B cell (primary cell): ENCODE results near the gene ELMO1. TPM values are rescaled to one million over a fixed set of nuclear protein-coding genes. Genes with fewer than 3 reads are reported as not detected.

Experiments used
- ATAC-seq: fragments of 200-7000 bp; cut with Tn5 transposase; one replicate; pipeline ENCODE4 v1.10.0; 2021; ENCODE audit warnings: low read depth, mild to moderate bottlenecking, moderate number of reproducible peaks, moderate library complexity
- CTCF ChIA-PET: fragments of 350-600 bp; sonication (Branson Sonifier 250); formaldehyde crosslinking; loops from one replicate; lab custom pipeline; 2021; ENCODE audit warnings: antibody characterized with exemption, inconsistent platforms; lab: Charles Lee
- POLR2A ChIA-PET: fragments of 350-600 bp; sonication (Branson Sonifier 250); formaldehyde crosslinking; loops from one replicate; lab custom pipeline; 2021; ENCODE audit warnings: antibody characterized with exemption; lab: Charles Lee
- DNase-seq: peaks from one replicate; pipeline ENCODE4 v3.0.0; 2013
- H2AFZ ChIP-seq: 2 replicates; pipeline ENCODE4 v1.6.1; 2012; ENCODE audit warnings: mild to moderate bottlenecking, low read depth, low read length; ENCODE audit not compliant: insufficient read depth, poor library complexity, severe bottlenecking
- H3K27ac ChIP-seq, 2 donors: 1 replicate in 1 of 2; 2 replicates in 1 of 2; pipeline ENCODE4 v1.5.1; 2012 to 2013; ENCODE audit warnings: low read length in 2 of 2, mild to moderate bottlenecking in 2 of 2, moderate library complexity in 1 of 2
- H3K27me3 ChIP-seq, 4 experiments: fragments of 200-600 bp in 1 of 4; sonication (generic) in 1 of 4; replicated peaks in 1 of 4; 1 replicate in 2 of 4; 2 replicates in 2 of 4; pipeline versions ENCODE4 v1.6.1 to v1.7.0; 2013 to 2016; ENCODE audit warnings: low read length in 3 of 4, mild to moderate bottlenecking in 2 of 4, mixed read lengths in 1 of 4, moderate library complexity in 1 of 4; ENCODE audit not compliant: insufficient read depth in 4 of 4, control insufficient read depth in 3 of 4; ENCODE audit errors: control extremely low read depth in 1 of 4
- H3K36me3 ChIP-seq, 2 experiments: replicated peaks in 1 of 2; 1 replicate in 1 of 2; 2 replicates in 1 of 2; pipeline versions ENCODE4 v1.6.1 to v1.7.1; 2013; ENCODE audit warnings: low read length in 1 of 2; ENCODE audit not compliant: insufficient read depth in 2 of 2, control insufficient read depth in 1 of 2; ENCODE audit errors: control extremely low read depth in 1 of 2, extremely low read depth in 1 of 2
- H3K4me1 ChIP-seq, 2 donors: fragments of 200-600 bp in 1 of 2; sonication (generic) in 1 of 2; 1 replicate in 1 of 2; 2 replicates in 1 of 2; pipeline versions ENCODE4 v1.5.1 to v1.6.1; 2013 to 2017; ENCODE audit warnings: low read length in 2 of 2; ENCODE audit not compliant: control insufficient read depth in 2 of 2, insufficient read depth in 2 of 2
- H3K4me2 ChIP-seq: replicated peaks from 2 replicates; pipeline ENCODE3; 2012; ENCODE audit warnings: mild to moderate bottlenecking, low read depth, low read length; ENCODE audit not compliant: poor library complexity, severe bottlenecking
- H3K4me3 ChIP-seq, 5 experiments: fragments of 200-600 bp in 1 of 5; sonication (generic) in 1 of 5; 1 replicate in 3 of 5; 2 replicates in 2 of 5; pipeline versions ENCODE4 v1.5.1 to v1.7.0; 2011 to 2016; ENCODE audit warnings: low read length in 4 of 5, mild to moderate bottlenecking in 4 of 5, low read depth in 2 of 5, control low read depth in 1 of 5, moderate library complexity in 1 of 5; ENCODE audit not compliant: insufficient read depth in 1 of 5; ENCODE audit errors: control extremely low read depth in 1 of 5, extremely low read depth in 1 of 5
- H3K79me2 ChIP-seq: fragments of 200-600 bp; sonication (generic); one replicate; pipeline ENCODE4 v1.6.0; 2016; ENCODE audit warnings: low read length; ENCODE audit not compliant: control insufficient read depth, insufficient read depth
- H3K9ac ChIP-seq: fragments of 200-600 bp; sonication (generic); 2 replicates; pipeline ENCODE4 v1.6.1; 2017; ENCODE audit warnings: mild to moderate bottlenecking, low read length, moderate library complexity
- H3K9me3 ChIP-seq, 3 donors: one replicate each; pipeline versions ENCODE4 v1.6.1 to v1.7.1; 2013; ENCODE audit warnings: low read length in 2 of 3; ENCODE audit not compliant: control insufficient read depth in 2 of 3, insufficient read depth in 1 of 3; ENCODE audit errors: control extremely low read depth in 1 of 3
- H4K20me1 ChIP-seq: 2 replicates; pipeline ENCODE4 v1.6.0; 2012; ENCODE audit warnings: mild to moderate bottlenecking, low read length; ENCODE audit not compliant: insufficient read depth, control insufficient read depth, poor library complexity, severe bottlenecking
- H3K27ac Mint-ChIP-seq: one replicate; pipeline ENCODE4 v1.8.0; 2021; ENCODE audit warnings: mixed read lengths
- H3K27me3 Mint-ChIP-seq: one replicate; pipeline ENCODE4 v1.8.0; 2021; ENCODE audit warnings: mixed read lengths
- H3K4me1 Mint-ChIP-seq: one replicate; pipeline ENCODE4 v1.8.0; 2021; ENCODE audit warnings: mixed read lengths
- H3K4me3 Mint-ChIP-seq: one replicate; pipeline ENCODE4 v1.8.0; 2021; ENCODE audit warnings: mixed read lengths
- H3K9me3 Mint-ChIP-seq: one replicate; pipeline ENCODE4 v1.8.0; 2022; ENCODE audit warnings: mixed read lengths; ENCODE audit not compliant: insufficient read depth
- CTCF ChIP-seq: fragments of 200-600 bp; IDR thresholded peaks from one replicate; pipeline ENCODE4 v1.8.0; 2022; ENCODE audit warnings: antibody characterized with exemption, mild to moderate bottlenecking
- EZH2 ChIP-seq: IDR thresholded peaks from 2 replicates; pipeline ENCODE4 v1.6.1; 2012; ENCODE audit warnings: borderline replicate concordance, low read depth, mild to moderate bottlenecking, moderate library complexity, low read length; ENCODE audit not compliant: insufficient read depth, poor library complexity, severe bottlenecking
- WGBS: methylation state at CpG from one replicate; pipeline ENCODE4 v1.1.5; 2013; ENCODE audit warnings: missing lambda C conversion rate; ENCODE audit not compliant: insufficient coverage; 5-methylcytosine and 5-hydroxymethylcytosine counted together
- intact Hi-C: fragments of 100-400 bp; cut with micrococcal nuclease; formaldehyde crosslinking; loops from one replicate; pipeline ENCODE4 v1.10.0; 2022
- polyA plus RNA-seq: library from polyadenylated mRNA; depleted of rRNA; stranded (reverse); fragments of >200 nt; gene quantifications from 2 replicates; pipeline ENCODE4 v1.2.3, GENCODE V29; 2012
- total RNA-seq, 2 donors: library from RNA; stranded (reverse); fragments of 120-200 nt in 1 of 2; gene quantifications; 1 replicate in 1 of 2; 2 replicates in 1 of 2; pipeline versions ENCODE4 v1.2.3 to v1.2.4, GENCODE V29; 2013 to 2022

Gene ELMO1
- total and polyA plus RNA-seq, 2 donors (not counting 1 experiment from before 2014, with no cell fraction given): 44.7 to 177 TPM

GRCh38 chr7:36999626-37000485 is 448.8 kb downstream of the ELMO1 start:
- Histone ChIP-seq H3K9me3 (no peaks in the 10 kb centered on the region), H4K20me1 (peaks cover 24% of the 10 kb centered on the region), H3K4me2 (no peak overlapping the region), H3K4me3 (no peak overlapping the region), H3K27me3 (no peaks in the 10 kb centered on the region), H3K4me1 (no peaks in the 10 kb centered on the region), H3K9ac (no peak overlapping the region), H2AFZ (no peak overlapping the region), H3K36me3 (peaks cover 0 to 22% of the 10 kb centered on the region in 2 experiments), H3K79me2 (peaks cover 10% of the 10 kb centered on the region), H3K27ac (no peak overlapping the region)
- TF ChIP-seq CTCF: no peak
- no peak for TF ChIP-seq EZH2
- H3K4me3 Mint-ChIP-seq: no peak overlapping the region
- no peaks in the 10 kb centered on the region for H3K4me1 Mint-ChIP-seq
- H3K27ac Mint-ChIP-seq: no peak overlapping the region
- H3K27me3 Mint-ChIP-seq: no peaks in the 10 kb centered on the region
- DNase-seq (no peak), ATAC-seq (no peak)
- ChIA-PET CTCF (no interaction called here), POLR2A (no interaction called here)
- intact Hi-C loops: no loop called here
- H3K9me3 Mint-ChIP-seq: peaks cover 2% of the 10 kb centered on the region
- 100% methylated on average over 4 of the region's 9 CpGs for WGBS

GRCh38 chr7:36995776-36996175 is 452.9 kb downstream of the ELMO1 start:
- Histone ChIP-seq H3K4me2 (no peak overlapping the region), H3K4me1 (no peaks in the 10 kb centered on the region), H3K9ac (no peak overlapping the region), H3K79me2 (peaks cover 10% of the 10 kb centered on the region), H3K9me3 (no peaks in the 10 kb centered on the region), H2AFZ (no peak overlapping the region), H3K36me3 (peaks cover 0 to 9% of the 10 kb centered on the region in 2 experiments), H3K27ac (no peak overlapping the region), H3K4me3 (no peak overlapping the region), H4K20me1 (peaks cover 31% of the 10 kb centered on the region), H3K27me3 (no peaks in the 10 kb centered on the region)
- ATAC-seq (no peak), DNase-seq (no peak)
- Mint-ChIP-seq H3K4me1 (no peaks in the 10 kb centered on the region), H3K27ac (no peak overlapping the region), H3K9me3 (no peaks in the 10 kb centered on the region), H3K4me3 (no peak overlapping the region), H3K27me3 (no peaks in the 10 kb centered on the region)
- CTCF ChIA-PET: interaction anchor here (0.5 to 1.5 kb wide), 5 partner anchors 9 to 342 kb away, joined by 3 to 7 read pairs (median 4); no protein-coding TSS in a partner anchor
- TF ChIP-seq CTCF: no peak
- TF ChIP-seq EZH2: no peak
- WGBS: 100% methylated on average over 1 of the region's 2 CpGs
- POLR2A ChIA-PET: no interaction called here
- intact Hi-C loops: no loop called here
